ENCODE results near the gene DACT1. TPM values are rescaled to one million over a fixed set of nuclear protein-coding genes. Genes with fewer than 3 reads are reported as not detected.

DACT1 gene
- total RNA-seq, 2 donors from 2014 or later, result 3.9 to 4.0 TPM

GRCh38 chr14:58634406-58635090, 3.2 kb upstream of the DACT1 start:
- Histone ChIP-seq H3K27me3 (no peaks in the 10 kb centered on the region), H3K4me3 (no peak overlapping the region), H3K4me1 (peaks cover 23% of the 10 kb centered on the region), H3K27ac (peak overlapping the region in 1 of 4 donors; percentile 64), H3K9me3 (no peaks in the 10 kb centered on the region), H3K36me3 (replicated peaks in 1 of 2; ENCODE audit: insufficient read depth in 1 of 2, low read depth in 2 of 2) (no peaks in the 10 kb centered on the region)
- TF ChIP-seq CTCF (IDR thresholded peaks at IDR 0.05) (no peak), POLR2A (IDR thresholded peaks at IDR 0.05) (no peak)
- ATAC-seq (no peak), DNase-seq (no peak)
- intact Hi-C loops (cut with DNase I), result no loop called here
- 31 to 50% methylated on average over 5 of the region's 5 CpGs for WGBS, 2 donors

GRCh38 chr14:58635091-58635830, 2.5 kb upstream of the DACT1 start:
- Histone ChIP-seq H3K27me3 (peaks cover 0 to under 1% of the 10 kb centered on the region in 2 donors), H3K36me3 (replicated peaks in 1 of 2; ENCODE audit: insufficient read depth in 1 of 2, low read depth in 2 of 2) (no peaks in the 10 kb centered on the region), H3K4me3 (no peak overlapping the region), H3K27ac (peak overlapping the region in 1 of 4 donors; percentile 64), H3K9me3 (no peaks in the 10 kb centered on the region), H3K4me1 (peaks cover 29% of the 10 kb centered on the region)
- TF ChIP-seq POLR2A (IDR thresholded peaks at IDR 0.05) (no peak), CTCF (IDR thresholded peaks at IDR 0.05) (peak in 2 of 7 experiments; percentile 21 to 22)
- DNase-seq (no peak), ATAC-seq (no peak)
- intact Hi-C loops (cut with DNase I), result no loop called here
- WGBS, 2 donors, result 32 to 35% methylated on average over 8 of the region's 8 CpGs

- ATAC-seq (no peak), DNase-seq (no peak)
- WGBS, 2 donors, result 55 to 57% methylated on average over 4 of the region's 4 CpGs
- Histone ChIP-seq H3K36me3 (replicated peaks in 1 of 2; ENCODE audit: insufficient read depth in 1 of 2, low read depth in 2 of 2) (no peaks in the 10 kb centered on the region), H3K27ac (peak overlapping the region in 1 of 4 donors; percentile 64), H3K27me3 (peaks cover 0 to 7% of the 10 kb centered on the region in 2 donors), H3K4me3 (no peak overlapping the region), H3K4me1 (peaks cover 29% of the 10 kb centered on the region), H3K9me3 (no peaks in the 10 kb centered on the region)
- TF ChIP-seq POLR2A (IDR thresholded peaks at IDR 0.05) (no peak), CTCF (IDR thresholded peaks at IDR 0.05) (no peak)
- intact Hi-C loops (cut with DNase I), result no loop called here
These were observed 1.6 kb upstream of the DACT1 start for GRCh38 chr14:58636129-58636528.

- H3K27me3 ChIP-seq, result peaks cover 0 to 7% of the 10 kb centered on the region in 2 donors
- peaks cover 29% of the 10 kb centered on the region for H3K4me1 ChIP-seq
- H3K4me3 ChIP-seq, result peak overlapping the region; percentile 11 to 23
- DNase-seq (peak in 3 of 4 donors; percentile 19 to 41 (median 26)), ATAC-seq (no peak)
- 19 to 29% methylated on average over 17 of the region's 17 CpGs for WGBS, 2 donors
- no peak for TF ChIP-seq POLR2A (IDR thresholded peaks at IDR 0.05)
- no peak for TF ChIP-seq CTCF (IDR thresholded peaks at IDR 0.05)
- no peaks in the 10 kb centered on the region for H3K9me3 ChIP-seq
- H3K36me3 ChIP-seq (replicated peaks in 1 of 2; ENCODE audit: insufficient read depth in 1 of 2, low read depth in 2 of 2), result no peaks in the 10 kb centered on the region
- peak overlapping the region in 3 of 4 donors; percentile 56 to 76 (median 61) for H3K27ac ChIP-seq
- intact Hi-C loops (cut with DNase I), result no loop called here
These were observed 747 bp upstream of the DACT1 start for GRCh38 chr14:58637040-58637390.

All from body of pancreas (tissue), 4 donors.